GM19238 (cell line): ENCODE data around the gene USP53.
"Not testable (repeated sequence)": the region's sequence is repeated elsewhere in the genome, so short reads cannot be mapped to it uniquely, and the experiment has no call there.

Experiments
- DNase-seq: peaks from one replicate; pipeline ENCODE4 v3.0.0; 2011; ENCODE audit warnings: low spot score; ENCODE audit not compliant: insufficient read length

The USP53 gene

GRCh38 chr4:119212234-119212963, at the start of gene USP53:
Gene USP53, plus strand, starts transcription at chr4:119212713. Its CDS starts 27,047 bp downstream, at chr4:119239760.
- DNase-seq = peak; percentile 84

- DNase-seq = no peak
These were observed 46.7 kb upstream of the USP53 start for GRCh38 chr4:119165767-119166166.

GRCh38 chr4:119170195-119170594, 42.3 kb upstream of the USP53 start:
- DNase-seq = no peak

- no peak for DNase-seq
These were observed 40.3 kb upstream of the USP53 start for GRCh38 chr4:119172223-119172622.

DNA sequence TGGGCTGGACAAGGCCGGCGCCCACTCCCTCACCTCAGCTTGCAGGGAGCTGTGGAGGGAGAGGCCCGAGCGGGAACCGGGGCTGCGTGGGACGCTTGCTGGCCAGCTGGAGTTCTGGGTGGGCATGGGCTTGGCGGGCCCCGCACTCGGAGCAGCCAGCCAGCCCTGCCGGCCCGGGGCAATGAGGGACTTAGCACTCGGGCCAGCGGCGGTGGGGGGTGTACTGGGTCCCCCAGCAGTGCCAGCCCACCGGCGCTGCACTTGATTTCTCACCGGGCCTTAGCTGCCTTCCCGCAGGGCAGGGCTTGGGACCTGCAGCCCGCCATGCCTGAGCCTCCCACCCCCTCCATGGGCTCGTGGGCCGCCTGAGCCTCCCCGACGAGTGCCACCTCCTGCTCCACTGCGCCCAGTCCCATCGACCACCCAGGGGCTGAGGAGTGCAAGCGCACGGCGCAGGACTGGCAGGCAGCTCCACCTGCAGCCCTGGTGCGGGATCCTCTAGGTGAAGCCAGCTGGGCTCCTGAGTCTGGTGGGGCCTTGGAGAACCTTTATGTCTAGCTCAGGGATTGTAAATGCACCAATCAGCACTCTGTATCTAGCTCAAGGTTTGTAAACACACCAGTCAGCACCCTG, 38.7 kb upstream of the USP53 start:
- not testable (repeated sequence) for DNase-seq

DNA sequence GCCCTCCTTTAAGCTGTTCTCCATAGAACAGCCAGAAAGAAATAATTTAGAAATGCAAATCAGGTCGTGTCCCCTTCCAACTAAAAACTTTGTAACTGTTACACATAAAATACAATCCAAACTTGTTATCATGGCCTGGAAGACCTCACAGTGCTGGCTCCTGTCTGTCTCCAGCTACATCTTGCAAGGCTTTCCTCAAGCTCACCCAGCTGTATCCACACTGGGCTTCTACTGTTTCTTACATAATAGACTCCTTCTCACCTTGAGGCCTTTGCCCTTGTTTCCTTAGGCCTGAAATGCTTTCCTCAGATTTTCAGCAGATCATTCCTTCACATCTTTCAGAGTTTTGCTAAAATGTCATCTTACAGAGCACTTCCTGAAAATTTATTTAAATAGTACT, 33.5 kb upstream of the USP53 start:
- DNase-seq = no peak

- DNase-seq = no peak
These were observed 28.4 kb upstream of the USP53 start for GRCh38 chr4:119184128-119184527.

- no peak for DNase-seq
These were observed 22.9 kb upstream of the USP53 start for GRCh38 chr4:119189638-119190037.

DNA sequence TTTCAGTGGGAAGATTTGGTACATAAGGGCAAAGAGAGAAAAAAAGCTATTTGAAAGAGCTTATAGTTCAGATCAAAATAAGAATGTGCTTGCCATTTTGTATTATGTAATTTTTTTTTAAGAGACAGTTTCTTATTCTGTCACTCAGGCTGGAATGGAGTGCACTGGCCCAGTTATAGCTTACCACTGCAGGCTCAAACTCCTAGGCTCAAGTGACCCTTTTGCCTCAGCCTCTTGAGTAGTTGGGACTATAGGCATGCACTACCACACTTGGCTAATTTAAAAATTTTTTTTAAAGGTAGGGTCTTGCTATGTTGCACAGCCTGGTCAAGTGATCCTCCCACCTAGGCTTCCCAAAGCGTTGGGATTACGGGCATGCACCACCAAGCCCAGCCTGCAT, 22.2 kb upstream of the USP53 start:
- DNase-seq = no peak

DNA sequence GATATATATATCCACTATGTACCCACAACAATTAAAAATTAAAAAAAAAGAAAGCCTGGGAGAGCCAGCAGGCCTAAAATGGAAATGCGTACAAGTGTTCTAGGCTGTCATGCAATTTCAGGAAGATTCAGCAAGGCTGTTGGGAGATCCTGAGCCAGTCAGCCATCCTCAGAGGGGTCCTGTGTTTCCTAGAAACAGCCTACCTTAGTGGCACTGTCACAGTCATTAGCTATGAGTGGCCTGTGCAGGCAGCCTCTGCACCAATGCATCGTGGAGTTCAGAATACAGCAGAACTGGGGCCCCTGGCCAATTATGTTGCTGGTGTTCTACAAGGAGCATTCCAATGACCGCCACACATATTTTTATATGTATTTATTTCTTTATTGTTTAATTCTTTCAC, 21.0 kb upstream of the USP53 start:
- DNase-seq = no peak

DNA sequence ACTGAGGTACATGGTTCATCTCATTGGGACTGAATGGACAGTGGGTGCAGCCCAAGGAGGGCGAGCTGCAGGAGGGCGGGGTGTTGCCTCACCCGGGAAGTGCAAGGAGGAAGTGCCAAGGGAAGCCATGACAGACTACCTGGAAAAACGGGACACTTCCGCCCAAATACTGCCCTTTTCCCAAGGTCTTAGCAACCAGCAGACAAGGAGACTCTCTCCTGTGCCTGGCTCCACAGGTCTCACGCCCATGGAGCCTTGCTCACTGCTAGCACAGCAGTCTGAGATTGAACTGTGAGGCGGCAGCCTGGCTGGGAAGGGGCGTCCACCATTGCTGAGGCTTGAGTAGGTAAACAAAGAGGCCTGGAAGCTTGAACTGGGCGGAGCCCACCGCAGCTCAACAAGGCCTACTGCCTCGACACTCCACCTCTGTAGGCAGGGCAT, 14.7 kb upstream of the USP53 start:
- no peak for DNase-seq

DNA sequence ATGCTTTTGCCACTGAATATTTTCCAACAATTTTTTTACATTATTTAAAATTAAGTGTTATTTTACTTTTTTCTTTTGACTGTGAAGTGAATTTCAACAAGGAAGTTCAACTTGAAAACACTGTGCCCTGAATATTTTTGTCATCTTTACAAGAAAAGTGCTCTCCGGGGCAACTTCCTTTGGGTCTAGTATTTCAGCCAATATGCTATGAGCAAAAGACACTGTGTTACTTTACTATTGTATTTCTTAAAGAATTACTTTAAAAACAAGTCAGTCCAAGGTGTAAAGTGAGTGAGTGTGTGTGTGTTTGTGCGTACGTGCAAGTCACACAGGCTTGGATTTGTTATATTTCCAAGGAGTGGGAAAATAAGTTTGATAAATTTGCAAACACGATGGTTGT, 7.6 kb upstream of the USP53 start:
- no peak for DNase-seq

DNA sequence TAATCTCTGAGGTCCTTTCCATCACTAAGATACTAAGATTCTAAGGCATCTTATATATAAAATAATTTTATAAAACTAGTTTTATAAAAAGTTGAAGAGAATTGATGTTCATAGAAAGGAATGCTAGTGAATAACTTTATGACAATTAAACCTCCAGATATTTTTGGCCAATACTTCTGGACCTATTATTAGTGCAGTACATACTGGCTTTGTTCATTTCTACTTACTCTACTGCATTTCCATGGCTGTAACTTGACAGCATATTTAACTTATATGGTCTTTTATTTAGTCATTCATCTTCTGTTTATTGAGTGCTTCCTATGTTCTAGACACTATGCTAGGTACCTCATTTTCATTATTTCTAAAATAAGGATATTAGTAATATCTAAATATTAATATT, 6.8 kb upstream of the USP53 start:
- no peak for DNase-seq

GRCh38 chr4:119206178-119206577, 6.3 kb upstream of the USP53 start:
- DNase-seq = no peak

DNA sequence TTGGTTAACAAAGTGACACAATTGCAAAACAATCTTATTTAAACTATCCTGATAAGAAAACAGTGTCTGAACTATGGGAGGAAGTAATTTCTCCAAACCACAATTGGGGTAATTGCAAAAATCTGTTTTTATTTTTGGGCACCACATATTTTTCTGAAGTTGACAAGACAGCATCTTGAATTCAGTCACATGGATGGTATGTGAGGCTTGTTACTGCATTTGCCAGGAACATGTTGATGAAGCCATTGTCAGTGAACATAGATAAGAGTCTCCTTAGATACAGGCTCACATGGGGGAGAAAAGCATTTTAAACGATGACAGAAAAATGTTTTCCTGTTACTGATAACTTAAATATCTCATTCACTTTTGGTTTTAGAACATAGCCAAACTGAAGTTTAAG, 5.5 kb upstream of the USP53 start:
- DNase-seq = no peak

DNA sequence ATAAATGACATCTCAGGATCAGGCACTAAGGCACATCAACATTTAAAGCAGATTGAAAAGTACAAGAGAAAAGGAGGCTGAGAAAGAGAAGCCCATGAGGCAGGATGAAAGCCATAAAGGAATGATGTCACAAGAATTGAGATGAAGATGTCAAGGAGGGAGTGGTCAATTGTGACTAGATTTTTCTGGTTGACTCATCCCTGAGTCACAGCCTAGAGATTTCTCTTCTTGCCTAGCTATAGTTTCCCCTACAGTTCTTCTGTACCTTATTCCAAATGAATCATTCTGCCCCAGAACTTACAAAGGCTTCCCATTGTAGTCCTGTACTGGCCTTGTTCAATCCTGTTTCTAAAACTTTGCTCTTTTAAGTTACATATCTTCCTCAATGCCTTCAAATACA, 3.4 kb upstream of the USP53 start:
- no peak for DNase-seq

- DNase-seq = no peak
These were observed 2.9 kb upstream of the USP53 start for GRCh38 chr4:119209586-119209985.

DNA sequence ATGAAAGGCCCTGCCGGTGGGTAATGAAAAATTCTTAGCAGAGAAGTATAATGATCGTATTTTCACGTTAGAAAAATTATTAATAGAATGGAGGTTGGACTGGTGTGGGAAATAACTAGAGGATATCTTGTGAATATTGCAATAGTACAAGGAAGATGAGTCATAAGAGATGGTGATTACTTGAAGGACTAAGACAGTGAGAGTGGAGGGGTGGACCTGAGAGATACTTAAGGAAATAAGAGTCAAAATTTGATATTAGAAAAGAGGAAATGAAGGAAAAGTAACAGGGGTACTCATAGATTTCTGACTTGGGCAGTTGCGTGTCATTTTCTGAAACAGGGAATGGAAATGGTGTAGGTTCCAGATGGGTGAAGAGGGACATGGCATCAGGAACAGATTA, 1.7 kb upstream of the USP53 start:
- DNase-seq = no peak

- no peak for DNase-seq
These were observed 663 bp upstream of the USP53 start for GRCh38 chr4:119211867-119212233.

DNA sequence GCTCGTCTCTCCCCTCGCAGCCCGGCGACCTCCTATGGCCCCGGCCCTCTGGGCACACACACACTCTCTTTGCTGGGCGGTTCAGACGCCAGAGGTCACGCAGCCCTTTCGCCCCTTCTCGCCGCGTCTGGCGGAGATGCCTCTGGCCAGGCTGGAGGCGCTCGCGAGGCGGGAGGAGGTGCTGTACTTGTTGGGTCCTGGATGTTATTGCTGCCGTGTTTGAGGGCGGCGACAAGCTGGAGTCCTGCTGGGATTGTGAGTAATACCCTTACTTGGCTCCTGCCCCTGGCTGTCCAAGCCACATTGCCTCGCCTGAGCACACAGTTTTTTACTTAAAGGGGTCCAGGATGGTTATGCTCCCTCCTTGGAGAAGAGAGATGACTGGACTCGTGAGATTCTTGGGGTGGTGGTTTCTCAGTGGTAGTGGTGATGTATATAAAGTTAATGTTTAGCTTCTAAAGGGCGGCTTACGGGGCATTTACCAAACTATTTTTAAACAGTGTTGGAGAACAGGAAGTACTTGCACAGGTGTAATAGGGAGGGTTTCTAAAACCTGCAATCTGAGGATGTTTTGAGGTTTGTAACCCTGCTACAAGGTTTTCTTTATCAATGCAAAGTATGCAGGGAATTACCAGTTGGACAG, 572 bp downstream of the USP53 start:
- peak; percentile 23 for DNase-seq

DNA sequence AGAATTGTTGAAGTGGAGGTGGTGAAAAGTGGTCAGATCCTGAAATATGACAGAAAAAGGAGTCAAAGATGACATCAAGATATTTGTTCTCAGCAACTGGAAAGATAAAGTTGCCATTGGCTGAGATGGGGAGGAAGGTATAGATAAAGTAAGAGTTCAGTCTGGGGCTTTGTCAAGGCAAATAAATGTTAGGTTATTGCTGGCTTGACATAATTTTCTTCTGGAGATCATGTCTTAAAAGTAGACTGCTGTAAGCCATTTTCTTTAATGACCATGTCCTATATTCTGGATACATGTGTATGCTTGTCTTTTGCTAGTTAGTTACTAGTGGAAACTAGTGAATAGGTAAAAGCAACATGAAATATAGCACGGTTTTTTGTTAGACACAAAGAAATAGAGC, 5.6 kb downstream of the USP53 start:
- DNase-seq = no peak

GRCh38 chr4:119221412-119221811, 8.9 kb downstream of the USP53 start:
- no peak for DNase-seq

- no peak for DNase-seq
These were observed 15.2 kb downstream of the USP53 start for GRCh38 chr4:119227690-119228089.
